Right lobe of liver (tissue), 6 donors: ENCODE results near the gene DDX60. TPM values are rescaled to one million over a fixed set of nuclear protein-coding genes. Genes with fewer than 3 reads are reported as not detected.
"Not testable (repeated sequence)": the region's sequence is repeated elsewhere in the genome, so short reads cannot be mapped to it uniquely, and the experiment has no call there.

ENCODE experiments used
- ATAC-seq, 4 donors: fragments of 200-7000 bp; cut with Tn5 transposase; one replicate each; pipeline ENCODE4 v1.9.1; 2020; ENCODE audit warnings: mild to moderate bottlenecking in 4 of 4, moderate library complexity in 4 of 4
- DNase-seq, 3 donors: peaks; one replicate each; pipeline ENCODE4 v3.0.0-alpha.2; 2020
- H3K27ac ChIP-seq, 3 donors: fragments of 200-600 bp; one replicate each; pipeline ENCODE4 v1.8.0; 2022
- H3K27me3 ChIP-seq, 2 donors: fragments of 200-600 bp; one replicate each; pipeline ENCODE4 v1.8.0; 2022
- H3K36me3 ChIP-seq, 4 donors: fragments of 200-600 bp; sonication (generic) in 1 of 4; one replicate each; pipeline versions ENCODE4 v1.5.1 to v1.8.0; 2017 to 2022; ENCODE audit warnings: control low read depth in 1 of 4
- H3K4me1 ChIP-seq, 4 donors: fragments of 200-600 bp; sonication (generic) in 1 of 4; one replicate each; pipeline versions ENCODE4 v1.5.1 to v1.8.0; 2017 to 2022; ENCODE audit warnings: control low read depth in 1 of 4
- H3K4me3 ChIP-seq, 3 donors: fragments of 200-600 bp; one replicate each; pipeline ENCODE4 v1.8.0; 2022
- H3K9me3 ChIP-seq, 4 donors: fragments of 200-600 bp; sonication (generic) in 1 of 4; one replicate each; pipeline versions ENCODE4 v1.5.1 to v1.8.0; 2017 to 2022; ENCODE audit warnings: control low read depth in 1 of 4
- CTCF ChIP-seq, 4 donors: fragments of 200-600 bp in 3 of 4; fragments of 450-650 bp in 1 of 4; IDR thresholded peaks; one replicate each; pipeline versions ENCODE4 v1.5.1 to v1.8.0; 2016 to 2022; ENCODE audit warnings: antibody characterized with exemption in 4 of 4, mild to moderate bottlenecking in 2 of 4
- POLR2A ChIP-seq: fragments of 450-650 bp; IDR thresholded peaks from one replicate; pipeline ENCODE4 v1.6.1; 2017; ENCODE audit warnings: antibody characterized with exemption, mild to moderate bottlenecking
- whole genome bisulfite sequencing: methylation state at CpG from one replicate; pipeline ENCODE4 v1.1.6; 2018; ENCODE audit warnings: low coverage, low lambda C conversion rate; ENCODE audit not compliant: insufficient coverage; ENCODE audit errors: missing lambda C conversion rate; 5-methylcytosine and 5-hydroxymethylcytosine counted together
- intact Hi-C, 2 donors: fragments of 100-400 bp; cut with DNase I; formaldehyde crosslinking; loops; one replicate each; pipeline versions ENCODE4 v1.11.2 to v1.14.1; 2022
- total RNA-seq, 6 experiments: library from RNA; depleted of rRNA in 2 of 6; stranded (reverse); fragments of >200 nt in 2 of 6; fragmentation: NEBNext Ultra II Directional in 3 of 6; extraction: Animal tissue kit (Norgen Biotek cat#: 25700) in 3 of 6; gene quantifications; one replicate each; pipeline versions ENCODE4 v1.1.0 to v1.2.4, GENCODE V29; 2016 to 2023
- donor health status: DM: no; HTN: yes; CAD: no.
- donor health status: DM: no; HTN: no; CAD: no.
- donor health status: DM: no; HTN: no; CAD: no.
- donor health status: DM: no; HTN: yes; CAD: no.
- donor health status: DM: no; HTN: yes; CAD: no.

DDX60 gene
- total RNA-seq, 6 experiments from 2014 or later = 5.6 to 15.8 (median 10.6) TPM

- WGBS = 68% methylated on average over 3 of the region's 3 CpGs
- intact Hi-C loops = no loop called here
- H3K4me3 ChIP-seq = no peak overlapping the region
- no peak overlapping the region for H3K27ac ChIP-seq
- H3K4me1 ChIP-seq = peaks cover 0 to 2% (median 0%) of the 10 kb centered on the region in 4 donors
- TF ChIP-seq POLR2A (no peak), CTCF (IDR thresholded peaks at IDR 0.05) (no peak)
- H3K36me3 ChIP-seq = no peaks in the 10 kb centered on the region
- DNase-seq = no peak
- H3K9me3 ChIP-seq = no peaks in the 10 kb centered on the region
- H3K27me3 ChIP-seq = no peaks in the 10 kb centered on the region
- no peak for ATAC-seq
Measured at GRCh38 chr4:168336837-168337549, 18.4 kb upstream of the DDX60 start.

GRCh38 chr4:168335621-168336020, 17.1 kb upstream of the DDX60 start:
- H3K4me1 ChIP-seq = peaks cover 0 to 2% (median 0%) of the 10 kb centered on the region in 4 donors
- intact Hi-C loops = no loop called here
- H3K4me3 ChIP-seq = no peak overlapping the region
- no peaks in the 10 kb centered on the region for H3K36me3 ChIP-seq
- TF ChIP-seq POLR2A (no peak), CTCF (IDR thresholded peaks at IDR 0.05) (no peak)
- H3K9me3 ChIP-seq = no peaks in the 10 kb centered on the region
- ATAC-seq (no peak), DNase-seq (no peak)
- H3K27me3 ChIP-seq = no peaks in the 10 kb centered on the region
- no peak overlapping the region for H3K27ac ChIP-seq

GRCh38 chr4:168334053-168334452, 15.5 kb upstream of the DDX60 start:
- 30% methylated on average over 1 of the region's 1 CpG for WGBS
- H3K4me1 ChIP-seq = no peaks in the 10 kb centered on the region
- TF ChIP-seq POLR2A = no peak
- no peak for TF ChIP-seq CTCF (IDR thresholded peaks at IDR 0.05)
- H3K36me3 ChIP-seq = no peaks in the 10 kb centered on the region
- ATAC-seq (no peak), DNase-seq (no peak)
- H3K27me3 ChIP-seq = no peaks in the 10 kb centered on the region
- H3K27ac ChIP-seq = no peak overlapping the region
- no peak overlapping the region for H3K4me3 ChIP-seq
- H3K9me3 ChIP-seq = no peaks in the 10 kb centered on the region
- intact Hi-C loops = no loop called here

GRCh38 chr4:168330575-168330974, 12.0 kb upstream of the DDX60 start:
- DNase-seq, H3K27me3 ChIP-seq, H3K4me1 ChIP-seq, H3K9me3 ChIP-seq, intact Hi-C loops, H3K4me3 ChIP-seq, ATAC-seq, H3K27ac ChIP-seq, H3K36me3 ChIP-seq: not testable (repeated sequence)
- WGBS = 62% methylated on average over 3 of the region's 3 CpGs

GRCh38 chr4:168325591-168325990, 7.0 kb upstream of the DDX60 start:
- no peak for DNase-seq
- 75% methylated on average over 4 of the region's 4 CpGs for WGBS
- H3K27me3 ChIP-seq = no peaks in the 10 kb centered on the region
- no peaks in the 10 kb centered on the region for H3K9me3 ChIP-seq
- H3K4me3 ChIP-seq = no peak overlapping the region
- no peaks in the 10 kb centered on the region for H3K36me3 ChIP-seq
- intact Hi-C loops = no loop called here
- no peaks in the 10 kb centered on the region for H3K4me1 ChIP-seq
- no peak overlapping the region for H3K27ac ChIP-seq
- no peak for ATAC-seq
- no peak for TF ChIP-seq POLR2A
- no peak for TF ChIP-seq CTCF (IDR thresholded peaks at IDR 0.05)
